GM20431 (cell line): ENCODE results near the gene PHLDB2.

Experiments used
- in situ Hi-C: fragments of 300-500 bp; cut with MseI, MboI; formaldehyde crosslinking; loops from one replicate; pipeline ENCODE4 v1.15.0; 2020; ENCODE audit warnings: low sequenced_read_pairs; ENCODE audit not compliant: unreplicated experiment

PHLDB2 gene

GRCh38 chr3:111954228-111954990 lies 95.3 kb downstream of the PHLDB2 start:
- in situ Hi-C loops = no loop called here

GRCh38 chr3:111955876-111956275 lies 96.8 kb downstream of the PHLDB2 start:
- in situ Hi-C loops = no loop called here

DNA sequence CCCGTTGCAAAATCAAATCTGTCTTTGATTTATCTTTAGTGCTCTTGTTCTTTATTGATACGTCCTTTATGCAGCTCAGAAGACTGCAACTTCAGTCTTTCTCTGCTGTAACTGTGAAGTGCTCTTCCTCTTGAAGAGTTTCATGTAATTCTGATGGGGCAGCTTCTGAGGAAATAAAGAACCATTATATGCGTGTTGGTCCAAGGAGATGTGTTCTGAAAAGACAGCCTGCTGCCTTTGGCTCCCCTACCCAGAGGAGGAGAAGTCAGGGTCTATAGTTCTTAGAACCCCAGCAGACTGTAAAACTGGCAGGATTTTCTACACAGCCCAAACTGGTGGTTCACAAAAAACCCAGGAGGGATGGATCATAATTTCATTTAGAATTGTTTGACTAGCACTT lies 97.4 kb downstream of the PHLDB2 start:
- in situ Hi-C loops = no loop called here

GRCh38 chr3:111956995-111957734 lies 98.1 kb downstream of the PHLDB2 start:
- in situ Hi-C loops = no loop called here

GRCh38 chr3:111961461-111962164 lies 102.5 kb downstream of the PHLDB2 start:
- in situ Hi-C loops = loop anchor here (10.0 kb wide), 1 partner anchor 237 kb away; no protein-coding TSS in a partner anchor

GRCh38 chr3:111963424-111963823 lies 104.4 kb downstream of the PHLDB2 start:
- in situ Hi-C loops = loop anchor here (10.0 kb wide), 1 partner anchor 239 kb away; no protein-coding TSS in a partner anchor

DNA sequence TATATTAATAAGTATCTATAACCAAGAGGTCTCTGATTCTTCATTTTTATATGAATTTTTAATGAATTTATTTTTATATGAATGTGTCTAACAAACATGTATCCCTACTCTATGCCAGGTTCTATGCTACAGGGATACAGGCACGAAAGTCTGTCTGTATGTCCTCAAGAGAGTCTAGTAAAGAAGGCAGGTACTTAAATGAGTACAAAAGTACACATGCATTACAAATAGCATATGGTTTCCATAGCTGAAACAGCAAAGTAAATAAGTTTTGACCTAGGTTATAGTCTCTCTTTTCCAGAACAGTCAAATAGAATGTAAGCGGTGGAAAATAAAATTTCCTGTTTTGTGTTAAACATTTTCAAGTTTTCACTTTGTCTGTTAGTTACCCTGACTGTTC lies 106.4 kb downstream of the PHLDB2 start:
- in situ Hi-C loops = loop anchor here (10.0 kb wide), 1 partner anchor 241 kb away; no protein-coding TSS in a partner anchor

DNA sequence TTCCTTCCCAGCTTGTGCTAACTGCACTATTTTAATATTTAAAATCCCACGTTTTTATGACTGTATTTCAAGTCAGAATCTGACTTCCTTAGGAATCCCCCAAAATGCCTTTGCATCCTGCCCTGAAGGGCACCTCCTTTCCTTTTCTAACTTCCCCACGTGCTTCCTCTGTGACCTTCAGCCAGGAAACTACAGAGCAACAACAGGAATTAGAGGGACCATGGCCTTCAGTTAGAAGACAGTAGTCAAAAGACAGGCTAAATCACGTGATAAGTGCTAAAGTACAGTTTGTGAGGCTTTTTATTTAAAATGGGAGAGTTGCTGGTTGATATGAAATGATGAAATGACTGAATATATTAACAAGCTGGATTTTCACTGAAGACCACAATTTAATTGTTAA lies 108.0 kb downstream of the PHLDB2 start:
- in situ Hi-C loops = loop anchor here (10.0 kb wide), 1 partner anchor 242 kb away; no protein-coding TSS in a partner anchor

DNA sequence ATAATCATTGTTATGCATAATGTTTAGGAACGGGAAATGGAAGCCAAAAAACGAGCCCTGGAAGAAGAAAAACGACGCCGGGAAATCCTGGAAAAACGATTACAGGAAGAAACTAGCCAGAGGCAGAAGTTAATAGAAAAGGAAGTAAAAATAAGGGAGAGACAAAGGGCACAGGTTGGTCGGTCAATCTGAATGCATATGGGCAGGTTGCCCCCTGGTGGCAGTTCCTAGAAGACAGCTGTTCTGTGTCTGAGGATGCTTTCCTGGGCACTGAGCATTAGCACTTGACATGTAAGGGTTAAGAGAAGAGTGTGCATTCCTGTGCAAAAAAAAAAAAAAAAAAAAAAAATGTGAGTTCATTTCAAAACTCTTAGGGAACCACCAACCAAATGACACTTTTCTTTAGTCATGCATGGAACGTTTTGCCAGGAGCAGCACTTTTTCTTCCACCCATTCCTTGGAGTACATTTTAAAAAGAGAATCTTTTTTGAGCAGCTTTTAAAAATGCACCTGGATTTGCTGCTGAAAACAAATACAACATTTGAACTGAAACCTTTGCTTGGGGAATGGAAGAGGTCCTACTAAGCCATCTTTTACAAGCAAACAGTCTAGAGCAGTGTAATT lies 108.7 kb downstream of the PHLDB2 start:
- in situ Hi-C loops = loop anchor here (10.0 kb wide), 1 partner anchor 243 kb away; no protein-coding TSS in a partner anchor

DNA sequence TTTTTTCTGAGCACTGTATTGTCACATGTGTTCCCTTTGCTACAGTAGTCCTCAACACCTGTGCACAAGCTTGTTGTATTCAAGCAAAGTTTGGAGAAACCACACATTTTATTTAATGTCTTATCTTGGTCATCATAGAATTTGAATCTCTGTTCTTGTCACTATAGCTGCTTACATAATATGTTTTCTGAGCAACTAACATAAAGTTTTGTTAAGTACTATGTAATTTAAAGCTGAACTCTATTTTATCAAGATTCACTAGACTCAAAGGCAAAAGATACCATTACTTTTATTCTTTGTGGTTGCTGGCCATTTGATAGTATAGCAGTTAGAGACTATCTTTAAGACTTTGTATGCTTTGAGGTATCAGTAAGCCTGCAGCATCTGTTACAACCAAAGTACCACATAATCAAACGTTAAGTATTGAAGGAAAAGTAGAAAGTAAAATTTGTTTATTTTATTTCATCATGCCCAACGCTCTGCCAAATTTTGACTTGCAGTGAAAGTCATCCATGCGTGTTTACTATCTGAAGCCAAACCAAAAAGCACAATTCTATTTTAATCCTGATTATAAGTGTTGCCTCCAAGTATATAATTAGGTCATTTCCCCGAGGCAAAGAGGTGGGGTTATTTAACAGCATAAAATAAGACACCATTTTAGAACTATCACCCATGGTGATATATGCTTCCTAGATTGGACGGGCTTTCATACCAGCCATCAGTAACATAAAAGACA lies 109.4 kb downstream of the PHLDB2 start:
- in situ Hi-C loops = loop anchor here (10.0 kb wide), 1 partner anchor 244 kb away; no protein-coding TSS in a partner anchor

GRCh38 chr3:111970376-111970775 lies 111.3 kb downstream of the PHLDB2 start:
- in situ Hi-C loops = no loop called here

DNA sequence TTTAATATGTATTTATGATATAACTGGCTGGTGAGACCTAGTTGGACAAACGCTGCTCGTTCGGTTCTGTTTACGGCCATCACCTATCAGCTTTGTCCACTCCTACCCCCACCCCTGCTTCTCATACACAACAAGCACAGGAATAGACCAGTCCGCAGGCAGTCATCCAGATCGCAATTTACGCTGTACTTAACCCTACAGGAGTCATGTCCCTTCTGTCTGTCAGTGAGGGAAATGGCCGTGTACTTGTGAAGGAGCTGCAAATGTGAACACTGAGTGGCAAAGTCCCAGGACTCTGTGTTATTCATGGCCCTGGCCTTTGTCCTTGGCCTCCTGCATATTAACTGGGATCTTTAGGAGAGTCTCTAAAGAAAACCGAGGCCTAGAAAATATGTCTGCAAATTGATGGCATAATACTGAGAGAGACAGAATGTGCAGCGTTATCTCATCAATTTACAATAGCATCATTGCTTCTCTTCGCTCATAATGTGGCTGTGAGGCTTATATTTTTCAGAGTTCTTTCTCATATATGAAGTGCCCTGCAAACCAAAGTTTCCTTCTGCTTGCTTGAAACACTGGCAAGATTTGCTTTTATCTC lies 112.6 kb downstream of the PHLDB2 start:
- in situ Hi-C loops = no loop called here

DNA sequence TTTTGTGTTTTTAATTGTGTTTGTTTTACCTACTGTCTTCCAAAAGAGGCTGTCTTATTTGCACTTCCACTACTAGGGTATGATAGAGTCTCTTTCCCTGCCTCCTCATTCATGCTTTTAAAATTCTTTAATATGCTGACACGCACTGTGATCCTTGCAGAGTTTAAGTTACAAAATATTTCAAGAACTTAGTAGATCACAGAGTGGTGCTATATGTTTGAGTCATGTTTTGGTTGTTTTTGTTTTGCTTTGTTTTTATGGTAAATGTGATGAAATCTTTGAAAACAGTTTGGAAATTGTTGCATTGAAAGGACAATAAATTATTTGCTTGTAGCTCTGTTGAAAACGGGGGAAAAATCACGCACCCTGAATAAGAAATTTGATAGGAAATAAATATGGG lies 113.8 kb downstream of the PHLDB2 start:
- in situ Hi-C loops = no loop called here

GRCh38 chr3:111975131-111975530 lies 116.1 kb downstream of the PHLDB2 start:
- in situ Hi-C loops = no loop called here

DNA sequence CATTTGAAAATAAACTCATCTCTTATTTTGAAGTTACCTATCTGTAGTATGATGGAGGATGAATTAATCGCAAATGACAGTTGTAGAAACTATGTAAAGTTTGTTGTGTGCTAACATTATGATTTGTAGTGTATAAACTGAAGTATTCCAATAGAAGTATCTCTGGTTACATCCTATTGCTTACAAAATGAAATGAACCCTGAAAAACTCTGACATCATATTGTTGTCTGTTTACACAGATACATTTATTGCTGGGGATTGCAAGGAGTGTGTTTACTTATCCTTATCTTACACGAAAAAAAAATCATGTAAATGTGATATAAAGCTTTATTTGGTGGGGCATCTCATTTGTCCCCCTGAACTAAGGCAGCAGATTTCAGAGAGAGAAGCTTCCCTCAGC lies 117.2 kb downstream of the PHLDB2 start:
- in situ Hi-C loops = no loop called here

GRCh38 chr3:111978583-111979433 lies 119.7 kb downstream of the PHLDB2 start, which contains the start of gene ABHD10:
TSS of gene ABHD10 (plus strand) at chr3:111979026. CDS start at chr3:111979062, 36 bp downstream.
- in situ Hi-C loops = no loop called here

DNA sequence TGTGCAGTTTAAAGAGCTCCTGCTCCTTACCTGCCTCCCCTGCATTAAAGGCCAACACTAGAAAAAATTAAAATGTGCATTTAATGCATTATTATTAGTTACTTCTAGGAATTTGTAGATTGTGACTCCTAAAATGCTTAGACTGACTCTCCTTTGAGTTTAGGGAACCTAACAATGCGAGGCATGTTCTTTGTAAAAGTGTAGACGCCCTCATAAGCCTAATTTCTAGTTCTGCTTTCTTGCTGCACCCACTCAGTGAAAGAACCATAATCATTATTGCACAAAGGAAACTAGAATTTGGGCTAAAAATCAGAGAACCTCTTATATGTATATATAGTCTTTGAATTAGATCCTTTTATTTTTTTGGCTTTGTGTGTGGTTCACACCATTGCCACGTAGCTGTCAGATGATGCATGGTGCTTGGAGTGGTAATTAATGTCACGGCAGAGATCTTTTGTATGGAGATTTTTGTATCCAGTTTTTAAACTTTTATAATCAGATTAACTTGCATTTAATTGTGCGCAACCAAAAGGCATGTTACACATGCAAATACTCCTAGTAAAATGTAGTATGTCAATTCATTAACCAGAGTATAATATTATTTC lies 120.5 kb downstream of the PHLDB2 start:
- in situ Hi-C loops = no loop called here
